Brain microvascular endothelial cell (primary cell): ENCODE data around the gene PREB.

Experiments used
- DNase-seq: peaks from one replicate; pipeline ENCODE4 v3.0.0-alpha.2; 2020
- H3K27ac ChIP-seq: fragments of 250-450 bp; sonication (Bioruptor Pico); 2 replicates; pipeline ENCODE4 v1.5.1; 2020; ENCODE audit warnings: mild to moderate bottlenecking, moderate library complexity
- H3K27me3 ChIP-seq: fragments of 250-450 bp; sonication (Bioruptor Pico); replicated peaks from 2 replicates; pipeline ENCODE4 v1.5.1; 2020; ENCODE audit warnings: mild to moderate bottlenecking
- H3K36me3 ChIP-seq: fragments of 250-450 bp; sonication (Bioruptor Pico); replicated peaks from 2 replicates; pipeline ENCODE4 v1.5.1; 2020; ENCODE audit warnings: mild to moderate bottlenecking
- H3K4me3 ChIP-seq: 2 replicates; pipeline ENCODE4 v1.5.1; 2011; ENCODE audit warnings: low read depth, mild to moderate bottlenecking, control low read depth, low read length, moderate library complexity
- CTCF ChIP-seq: IDR thresholded peaks from 2 replicates; pipeline ENCODE4 v1.5.1; 2011; ENCODE audit warnings: low read depth, mild to moderate bottlenecking, moderate library complexity, low read length, control low read depth, inconsistent platforms; ENCODE audit errors: missing control alignments
- in situ Hi-C: cut with HindIII; loops from 2 replicates; pipeline ENCODE4 v1.10.0; 2017; ENCODE audit warnings: low sequenced_read_pairs, low pct_ligation_motif_present

The PREB gene

GRCh38 chr2:27096748-27097297 lies 37.6 kb downstream of the PREB start:
- H3K36me3 ChIP-seq = no peaks in the 10 kb centered on the region
- in situ Hi-C loops = no loop called here
- H3K27me3 ChIP-seq = no peaks in the 10 kb centered on the region
- no peak for DNase-seq
- no peak for TF ChIP-seq CTCF
- no peak overlapping the region for H3K27ac ChIP-seq
- no peak overlapping the region for H3K4me3 ChIP-seq

- H3K4me3 ChIP-seq = peak overlapping the region; percentile 48
Measured at GRCh38 chr2:27095745-27096651, 38.4 kb downstream of the PREB start.

GRCh38 chr2:27095427-27095744 lies 39.0 kb downstream of the PREB start:
- DNase-seq = no peak
- Histone ChIP-seq H3K36me3 (no peaks in the 10 kb centered on the region), H3K27me3 (no peaks in the 10 kb centered on the region), H3K27ac (no peak overlapping the region), H3K4me3 (no peak overlapping the region)
- no peak for TF ChIP-seq CTCF
- in situ Hi-C loops = no loop called here

More at GRCh38 chr2:27095745-27096651, 38.4 kb downstream of the PREB start:
- Histone ChIP-seq H3K36me3 (no peaks in the 10 kb centered on the region), H3K27me3 (no peaks in the 10 kb centered on the region), H3K27ac (no peak overlapping the region)
- in situ Hi-C loops = no loop called here
- DNase-seq = peak; percentile 58
- no peak for TF ChIP-seq CTCF

GRCh38 chr2:27094353-27094984 lies 40.0 kb downstream of the PREB start:
- Histone ChIP-seq H3K27me3 (no peaks in the 10 kb centered on the region), H3K4me3 (no peak overlapping the region), H3K36me3 (no peaks in the 10 kb centered on the region), H3K27ac (no peak overlapping the region)
- in situ Hi-C loops = no loop called here
- no peak for DNase-seq
- no peak for TF ChIP-seq CTCF

- Histone ChIP-seq H3K36me3 (no peaks in the 10 kb centered on the region), H3K4me3 (no peak overlapping the region), H3K27ac (no peak overlapping the region), H3K27me3 (no peaks in the 10 kb centered on the region)
- no peak for TF ChIP-seq CTCF
- no peak for DNase-seq
- in situ Hi-C loops = no loop called here
Measured at GRCh38 chr2:27093430-27094352, 40.7 kb downstream of the PREB start.
